Measurements from ENCODE around the gene EEA1. TPM values are rescaled to one million over a fixed set of nuclear protein-coding genes. Genes with fewer than 3 reads are reported as not detected.

Gene EEA1
- total and polyA plus RNA-seq, 10 of the 15 experiments (the other 5 are each of a cell fraction or from before 2014, with no cell fraction given): 5.5 to 40.3 (median 13.5) TPM

DNA sequence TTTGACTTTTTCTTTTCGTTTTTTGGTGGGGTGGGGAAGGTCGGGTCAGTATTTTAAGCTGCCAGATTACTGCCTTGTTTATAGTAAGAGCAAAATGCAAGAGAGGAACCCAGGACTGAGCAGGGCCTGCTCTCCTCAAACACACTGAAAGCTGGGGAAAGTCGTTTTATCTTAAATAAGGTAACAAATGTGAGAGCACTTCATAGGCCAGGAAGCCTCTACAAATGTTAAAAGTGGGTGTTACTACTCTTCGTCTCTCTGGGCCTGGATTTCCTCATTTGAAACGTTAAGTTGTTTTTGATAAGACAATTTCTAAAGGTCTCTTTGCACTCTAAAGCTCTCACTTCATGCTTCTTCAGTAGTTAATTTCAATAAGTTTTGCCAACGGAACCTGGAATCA, 192.5 kb downstream of the EEA1 start (continued):
- TF ChIP-seq, protein P1, sequence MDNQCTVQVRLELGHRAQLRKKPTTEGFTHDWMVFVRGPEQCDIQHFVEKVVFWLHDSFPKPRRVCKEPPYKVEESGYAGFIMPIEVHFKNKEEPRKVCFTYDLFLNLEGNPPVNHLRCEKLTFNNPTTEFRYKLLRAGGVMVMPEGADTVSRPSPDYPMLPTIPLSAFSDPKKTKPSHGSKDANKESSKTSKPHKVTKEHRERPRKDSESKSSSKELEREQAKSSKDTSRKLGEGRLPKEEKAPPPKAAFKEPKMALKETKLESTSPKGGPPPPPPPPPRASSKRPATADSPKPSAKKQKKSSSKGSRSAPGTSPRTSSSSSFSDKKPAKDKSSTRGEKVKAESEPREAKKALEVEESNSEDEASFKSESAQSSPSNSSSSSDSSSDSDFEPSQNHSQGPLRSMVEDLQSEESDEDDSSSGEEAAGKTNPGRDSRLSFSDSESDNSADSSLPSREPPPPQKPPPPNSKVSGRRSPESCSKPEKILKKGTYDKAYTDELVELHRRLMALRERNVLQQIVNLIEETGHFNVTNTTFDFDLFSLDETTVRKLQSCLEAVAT (IDR thresholded peaks at IDR 0.05): no peak
- TF ChIP-seq STAT3 (IDR thresholded peaks at IDR 0.05; ENCODE audit: low read depth, low read length) (no peak), NRF1 (conservative IDR thresholded peaks at IDR 0.05; ENCODE audit: low read depth, low read length) (no peak), CBX3 (IDR thresholded peaks at IDR 0.05; ENCODE audit: borderline replicate concordance, low read depth) (no peak), TARDBP (IDR thresholded peaks at IDR 0.05; ENCODE audit: borderline replicate concordance) (no peak), RB1 (IDR thresholded peaks at IDR 0.05; ENCODE audit: borderline replicate concordance) (no peak), NR2C1 (IDR thresholded peaks at IDR 0.05) (no peak)
- TF ChIP-seq, protein P2, sequence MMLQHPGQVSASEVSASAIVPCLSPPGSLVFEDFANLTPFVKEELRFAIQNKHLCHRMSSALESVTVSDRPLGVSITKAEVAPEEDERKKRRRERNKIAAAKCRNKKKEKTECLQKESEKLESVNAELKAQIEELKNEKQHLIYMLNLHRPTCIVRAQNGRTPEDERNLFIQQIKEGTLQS (IDR thresholded peaks at IDR 0.05; ENCODE audit: borderline replicate concordance, extremely low read depth, low read depth, low read length): no peak

DNA sequence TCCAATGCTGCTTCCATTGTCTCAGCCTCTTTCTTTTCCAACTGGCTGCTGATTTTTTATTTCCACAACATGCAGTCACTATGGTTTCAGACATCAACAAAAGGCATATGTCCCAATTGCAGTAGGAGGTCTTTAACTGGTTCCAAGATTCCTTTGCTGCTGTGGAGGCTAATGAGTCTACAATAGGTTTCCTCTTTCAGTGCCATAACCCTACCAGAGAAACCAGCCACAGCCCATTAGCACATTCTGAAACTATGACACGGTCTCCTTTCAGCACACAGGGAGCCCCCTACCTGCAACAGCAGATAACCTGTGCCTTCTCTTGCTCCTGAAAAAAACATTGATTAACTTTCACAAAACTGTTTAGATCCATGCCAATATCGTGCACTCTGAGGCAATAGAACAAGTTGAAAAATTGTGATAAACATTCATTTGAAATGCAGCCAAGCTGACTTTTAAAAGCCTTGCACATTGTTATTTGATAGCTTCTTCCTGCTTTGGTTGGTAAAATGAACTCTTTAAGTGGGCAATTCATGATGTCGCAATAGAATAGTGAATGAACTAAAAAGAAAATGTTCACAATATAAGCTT, 193.9 kb downstream of the EEA1 start:
- WGBS (ENCODE audit: insufficient coverage, insufficient replicate concordance, low lambda C conversion rate, missing lambda C conversion rate): 83% methylated on average over 3 of the region's 3 CpGs
- FAIRE-seq: no peak
- Histone ChIP-seq H3K4me3 (no peak overlapping the region), H3K4me1 (ENCODE audit: control insufficient read depth, insufficient read depth, low read length) (no peaks in the 10 kb centered on the region), H3K4me2 (ENCODE audit: control insufficient read depth, insufficient read depth) (no peak overlapping the region), H4K20me1 (ENCODE audit: control insufficient read depth, insufficient read depth) (no peaks in the 10 kb centered on the region), H3K27ac (ENCODE audit: control insufficient read depth, insufficient read depth) (no peak overlapping the region), H3K9me3 (replicated peaks; ENCODE audit: control insufficient read depth, insufficient read depth, low read length) (no peaks in the 10 kb centered on the region), H3K9ac (ENCODE audit: control insufficient read depth, insufficient read depth, low read length) (no peak overlapping the region), H3K27me3 (replicated peaks in 1 of 2; ENCODE audit: control insufficient read depth in 2 of 2, insufficient read depth in 2 of 2, low read length in 1 of 2) (no peaks in the 10 kb centered on the region; a peak in 1 of 4 replicates), H3K36me3 (ENCODE audit: control insufficient read depth in 2 of 2, insufficient read depth in 2 of 2, low read length in 1 of 2) (no peaks in the 10 kb centered on the region), H3K79me2 (ENCODE audit: control insufficient read depth, insufficient read depth, low read length) (no peaks in the 10 kb centered on the region), H2AFZ (ENCODE audit: control insufficient read depth, low read depth, low read length) (no peak overlapping the region)
- BruUV-seq (replicated peaks): no TSS peak
- no peak for TF ChIP-seq HDGF (IDR thresholded peaks at IDR 0.05)
- TF ChIP-seq, protein P3, sequence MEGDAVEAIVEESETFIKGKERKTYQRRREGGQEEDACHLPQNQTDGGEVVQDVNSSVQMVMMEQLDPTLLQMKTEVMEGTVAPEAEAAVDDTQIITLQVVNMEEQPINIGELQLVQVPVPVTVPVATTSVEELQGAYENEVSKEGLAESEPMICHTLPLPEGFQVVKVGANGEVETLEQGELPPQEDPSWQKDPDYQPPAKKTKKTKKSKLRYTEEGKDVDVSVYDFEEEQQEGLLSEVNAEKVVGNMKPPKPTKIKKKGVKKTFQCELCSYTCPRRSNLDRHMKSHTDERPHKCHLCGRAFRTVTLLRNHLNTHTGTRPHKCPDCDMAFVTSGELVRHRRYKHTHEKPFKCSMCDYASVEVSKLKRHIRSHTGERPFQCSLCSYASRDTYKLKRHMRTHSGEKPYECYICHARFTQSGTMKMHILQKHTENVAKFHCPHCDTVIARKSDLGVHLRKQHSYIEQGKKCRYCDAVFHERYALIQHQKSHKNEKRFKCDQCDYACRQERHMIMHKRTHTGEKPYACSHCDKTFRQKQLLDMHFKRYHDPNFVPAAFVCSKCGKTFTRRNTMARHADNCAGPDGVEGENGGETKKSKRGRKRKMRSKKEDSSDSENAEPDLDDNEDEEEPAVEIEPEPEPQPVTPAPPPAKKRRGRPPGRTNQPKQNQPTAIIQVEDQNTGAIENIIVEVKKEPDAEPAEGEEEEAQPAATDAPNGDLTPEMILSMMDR (IDR thresholded peaks at IDR 0.05 in 2 of 3, conservative IDR thresholded peaks at IDR 0.05 in 1 of 3; ENCODE audit: control insufficient read depth in 2 of 3, extremely low read depth in 1 of 3, insufficient read depth in 1 of 3, low read depth in 3 of 3, low read length in 3 of 3): 0 out of 6 replicates have a peak, but pooled peaks have one; percentile 2 to 4 (median 3)
- TF ChIP-seq ZNF217 (IDR thresholded peaks at IDR 0.05): no peak
- no peak for DNase-seq (ENCODE audit: low read depth, low spot score)
- intact Hi-C loops (cut with micrococcal nuclease; ENCODE audit: unreplicated experiment) (no loop called here), in situ Hi-C loops (cut with MboI) (no loop called here)
- RAD21 ChIA-PET (ENCODE audit: unreplicated experiment): no interaction called here
- CTCF ChIA-PET: no interaction called here
- SMC1A ChIA-PET (ENCODE audit: uncharacterized antibody, unreplicated experiment): interaction anchor here (1.0 kb wide), 1 partner anchor 9 kb away, joined by 3 read pairs; no protein-coding TSS in a partner anchor
- peak; percentile 85 for ATAC-seq
- POLR2A ChIA-PET: no interaction called here
